NCI-H510A treated with DMSO at 0.1 percent for 48 hours (cell line): Measurements from ENCODE around the gene PGBD5.

Experiments used
- DNase-seq: peaks from one replicate; lab custom pipeline; 2025; lab: John Stamatoyannopoulos, UW

PGBD5 gene

DNA sequence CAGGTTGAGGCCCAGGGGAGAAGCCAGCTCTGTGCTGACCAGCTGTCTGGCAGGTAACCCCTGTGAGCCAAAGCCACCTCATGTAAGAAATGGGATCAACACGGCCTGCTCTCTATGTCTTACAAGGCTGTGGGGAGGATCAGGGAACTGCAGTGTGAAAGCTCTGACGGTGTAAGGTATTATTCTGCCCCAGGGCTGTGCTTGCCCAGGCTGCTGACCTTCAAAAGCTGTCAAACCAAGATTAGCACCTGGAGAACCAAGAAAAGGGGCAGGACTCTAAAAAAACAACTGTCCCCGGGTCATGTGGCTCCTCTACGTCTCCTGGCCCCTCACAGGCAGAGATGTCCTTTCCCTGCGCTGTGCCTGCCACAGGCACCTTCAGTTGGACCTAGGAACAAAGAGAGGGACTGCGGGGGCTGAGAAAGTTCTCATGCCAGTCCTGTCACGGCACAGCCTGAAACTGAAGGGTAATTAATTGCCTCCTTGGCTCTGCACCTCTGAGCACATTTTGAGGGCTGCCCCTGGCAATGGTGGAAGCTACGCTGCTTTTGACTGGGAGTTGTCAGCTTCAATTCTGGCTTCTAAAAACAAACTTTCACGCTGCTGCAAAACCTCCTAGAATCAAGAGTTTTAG is 77.6 kb downstream of the PGBD5 start:
- DNase-seq, result no peak

- DNase-seq, result no peak
Observed at GRCh38 chr1:230347896-230348295, 78.2 kb downstream of the PGBD5 start.

- no peak for DNase-seq
Observed at GRCh38 chr1:230345139-230345885, 80.8 kb downstream of the PGBD5 start.

- no peak for DNase-seq
Observed at GRCh38 chr1:230342699-230343098, 83.4 kb downstream of the PGBD5 start.

GRCh38 chr1:230342019-230342418 is 84.1 kb downstream of the PGBD5 start:
- no peak for DNase-seq

DNA sequence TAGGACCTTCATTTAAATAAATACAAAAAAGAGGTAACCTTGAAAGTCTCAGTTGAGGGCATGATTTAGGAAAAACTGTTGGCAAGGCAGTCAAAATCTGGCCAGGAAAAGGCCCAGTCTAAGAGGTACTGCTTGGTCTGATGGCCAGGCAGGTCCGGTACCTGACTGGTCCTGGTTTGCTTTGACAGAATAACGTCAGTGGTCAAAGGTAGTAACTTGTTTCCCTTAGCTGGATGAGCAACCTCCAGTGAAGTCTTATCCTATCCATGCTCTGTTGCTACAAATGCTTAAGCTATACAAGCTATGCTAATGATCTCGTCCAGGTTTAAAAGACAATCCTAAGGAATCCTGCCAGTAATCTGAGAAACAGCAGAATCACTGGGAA is 85.0 kb downstream of the PGBD5 start:
- no peak for DNase-seq

- no peak for DNase-seq
Observed at GRCh38 chr1:230340526-230341161, 85.5 kb downstream of the PGBD5 start.

- DNase-seq, result no peak
Observed at GRCh38 chr1:230339033-230339432, 87.1 kb downstream of the PGBD5 start.

- DNase-seq, result no peak
Observed at GRCh38 chr1:230337266-230337665, 88.9 kb downstream of the PGBD5 start.

DNA sequence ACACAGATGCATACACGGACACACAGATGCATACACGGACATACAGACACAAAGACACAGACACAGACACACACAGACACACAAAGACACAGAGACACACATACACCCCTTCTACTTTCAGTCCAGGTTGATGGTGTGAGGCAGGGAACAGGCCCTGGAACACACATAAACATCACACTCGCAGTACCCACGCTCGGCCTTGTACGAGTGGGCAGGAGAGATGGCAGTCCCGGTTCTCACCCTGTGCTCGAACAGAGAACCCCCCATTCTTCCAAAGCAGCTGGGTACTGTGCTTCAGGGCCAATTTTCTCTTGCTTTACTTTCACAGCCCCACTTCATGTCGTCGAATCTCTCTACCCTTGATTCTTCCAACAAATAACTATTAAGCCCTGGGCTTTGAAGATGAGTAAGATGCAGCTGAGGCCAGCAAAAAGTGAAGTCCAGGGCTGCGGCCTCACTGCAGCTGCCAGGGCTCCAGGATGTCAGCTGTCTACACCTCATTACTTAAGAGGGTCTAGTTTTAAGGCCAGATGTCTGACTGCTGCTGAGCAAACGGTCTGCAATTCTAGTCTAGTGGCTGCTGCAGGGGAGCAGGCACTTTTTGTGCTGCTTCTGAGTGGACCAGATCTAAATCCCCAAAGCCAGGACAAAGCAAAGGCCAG is 90.1 kb downstream of the PGBD5 start:
- DNase-seq, result peak; percentile 6

GRCh38 chr1:230334447-230334837 is 91.7 kb downstream of the PGBD5 start:
- DNase-seq, result no peak

DNA sequence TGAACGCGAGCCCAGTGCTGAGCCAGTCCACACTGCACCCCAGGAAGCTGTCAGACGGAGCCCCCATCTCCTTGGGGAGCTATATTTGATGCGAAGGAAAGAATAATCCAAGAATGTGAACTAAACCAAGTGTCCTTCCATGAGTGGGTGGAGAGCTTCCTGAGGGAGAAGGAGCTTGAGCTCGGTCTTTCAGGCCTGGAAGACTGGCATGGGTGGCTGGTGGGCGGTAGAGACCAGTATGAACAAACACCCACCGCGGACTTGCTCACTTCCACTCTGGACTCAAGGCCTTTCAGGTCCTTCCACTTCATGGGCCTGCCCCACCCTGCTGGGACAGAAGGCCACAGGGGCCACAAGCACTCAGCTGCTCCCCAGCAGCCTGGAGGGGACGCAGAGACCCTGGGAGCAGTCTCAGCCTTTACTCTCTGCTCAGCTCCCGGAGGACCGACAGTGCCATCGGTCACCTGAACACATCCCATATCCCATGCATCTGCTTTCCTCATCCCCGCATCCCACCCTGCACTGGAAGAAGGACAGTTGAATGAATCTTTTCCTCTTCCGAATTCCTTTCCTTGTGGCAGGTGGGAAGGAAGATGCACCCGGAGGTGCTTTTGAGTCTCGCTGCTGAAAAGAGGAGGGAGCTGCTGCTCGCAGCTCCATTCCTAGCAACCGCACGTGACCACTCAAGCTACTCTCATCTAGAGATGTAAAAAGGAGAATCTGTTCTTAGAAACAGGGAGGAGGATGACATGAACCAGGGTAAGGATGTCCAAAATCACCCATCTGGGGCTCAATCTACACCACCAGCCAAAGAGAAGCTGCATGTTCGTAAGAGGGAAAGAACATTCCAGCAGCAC is 92.3 kb downstream of the PGBD5 start:
- DNase-seq, result no peak

DNA sequence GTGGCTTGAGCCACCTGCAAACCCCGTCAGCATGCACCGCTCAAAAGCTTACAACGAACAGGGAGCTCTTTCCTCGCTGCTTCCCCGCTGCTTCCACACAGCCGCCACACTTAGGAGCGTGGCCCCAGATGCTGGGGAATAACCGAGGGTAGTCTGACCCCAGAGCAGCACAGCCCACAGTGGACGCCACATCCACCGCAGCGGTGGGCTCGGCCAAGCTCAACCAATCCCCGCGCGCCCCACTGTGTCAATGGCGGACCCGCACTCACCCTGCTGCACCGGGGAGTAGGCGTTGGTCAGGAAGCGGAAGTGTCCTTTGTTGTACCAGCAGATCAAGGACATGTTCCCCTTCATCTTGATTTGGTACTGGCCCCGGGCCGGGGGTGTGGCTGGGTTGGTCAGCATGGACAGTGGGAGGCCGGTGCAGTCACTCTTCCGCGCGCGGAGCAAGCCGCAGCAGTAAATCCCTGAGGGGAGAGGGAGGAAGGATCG is 93.5 kb downstream of the PGBD5 start:
- DNase-seq, result no peak

DNA sequence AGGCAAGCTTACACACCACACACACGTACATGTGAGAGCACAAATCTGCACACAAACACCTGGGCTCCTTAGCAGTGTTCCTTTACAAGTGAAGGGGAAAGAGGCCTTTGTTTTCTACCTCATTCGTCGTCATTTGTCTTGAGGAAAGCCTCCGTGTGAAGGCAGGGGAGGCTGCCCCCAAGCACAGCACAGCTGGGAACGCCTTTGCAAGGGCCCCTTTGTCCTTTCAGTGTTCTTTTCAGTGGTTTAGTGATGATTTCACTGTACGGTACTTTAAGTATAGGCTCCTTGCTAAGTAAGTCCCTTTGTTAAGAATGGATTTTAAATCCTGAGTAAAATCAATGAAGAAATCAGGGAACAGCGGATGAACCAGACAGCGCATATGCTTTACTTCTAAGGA is 94.1 kb downstream of the PGBD5 start:
- no peak for DNase-seq

DNA sequence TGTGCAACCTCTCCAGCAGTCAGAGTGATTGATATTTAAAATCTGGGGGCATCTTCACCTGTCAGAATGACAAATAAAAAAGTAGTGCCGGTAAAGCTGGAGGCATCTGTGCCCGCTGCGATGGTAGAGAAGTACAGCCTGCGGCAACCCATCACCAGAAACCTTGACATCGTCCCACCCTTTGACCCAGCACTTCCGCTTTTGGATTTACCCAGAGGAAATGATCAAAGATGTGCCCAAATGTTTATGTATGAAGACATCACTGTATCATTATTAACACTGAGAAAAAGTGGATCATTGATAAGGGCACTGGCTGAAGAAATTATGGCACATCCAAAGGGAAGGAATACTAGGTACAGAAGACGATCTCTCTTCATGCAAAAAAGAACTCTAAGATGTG is 96.0 kb downstream of the PGBD5 start:
- no peak for DNase-seq

- no peak for DNase-seq
Observed at GRCh38 chr1:230328342-230329015, 97.7 kb downstream of the PGBD5 start.

GRCh38 chr1:230327892-230328284 is 98.2 kb downstream of the PGBD5 start:
- no peak for DNase-seq

GRCh38 chr1:230326971-230327891 is 98.9 kb downstream of the PGBD5 start:
- no peak for DNase-seq

GRCh38 chr1:230323686-230324085 is 102.4 kb downstream of the PGBD5 start:
- no peak for DNase-seq

DNA sequence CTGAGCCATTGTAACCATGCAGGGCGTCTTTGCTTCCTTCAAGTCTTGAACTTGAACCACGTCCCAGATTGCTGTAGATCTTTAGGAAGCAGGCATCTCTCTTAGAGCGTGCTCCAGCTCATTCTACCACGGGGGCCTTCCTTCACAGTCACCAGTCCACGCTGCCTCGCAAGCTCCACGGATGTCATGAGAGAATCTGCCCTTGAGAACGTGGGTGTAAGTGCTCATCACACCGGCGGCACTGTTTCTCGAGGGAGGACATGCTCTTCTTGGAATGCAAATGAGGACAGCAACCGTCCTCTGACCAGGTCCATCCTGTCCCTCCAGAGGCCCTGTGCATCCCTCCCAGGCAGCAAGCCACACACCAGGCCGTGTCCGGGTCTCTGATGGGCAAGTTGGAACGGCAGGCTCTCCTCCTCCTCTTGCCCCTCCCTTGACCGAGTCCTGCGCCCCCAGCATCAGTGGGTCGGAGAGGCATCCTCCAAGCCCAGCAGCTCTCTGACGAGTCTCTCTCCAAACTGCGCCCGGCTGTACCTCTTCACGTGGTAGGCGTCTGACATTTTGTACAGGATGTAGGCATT is 103.1 kb downstream of the PGBD5 start:
- no peak for DNase-seq
